Progenitor cell of endocrine pancreas (in vitro differentiated cells): ENCODE results near the gene ZNF407. TPM values are rescaled to one million over a fixed set of nuclear protein-coding genes. Genes with fewer than 3 reads are reported as not detected.

Experiments
- DNase-seq: peaks from one replicate; pipeline ENCODE4 v3.0.0; 2021; ENCODE audit warnings: low spot score; ENCODE audit not compliant: unreplicated experiment
- H3K27ac Mint-ChIP-seq: 2 replicates; pipeline ENCODE4 v1.8.0; 2021; ENCODE audit warnings: mild to moderate bottlenecking, moderate library complexity, mixed read lengths
- H3K27me3 Mint-ChIP-seq: 2 replicates; pipeline ENCODE4 v1.8.0; 2021; ENCODE audit warnings: mixed read lengths
- H3K36me3 Mint-ChIP-seq: 2 replicates; pipeline ENCODE4 v1.8.0; 2022; ENCODE audit warnings: mixed read lengths; ENCODE audit not compliant: insufficient read depth
- H3K4me1 Mint-ChIP-seq: 2 replicates; pipeline ENCODE4 v1.8.0; 2021; ENCODE audit warnings: low read depth, mixed read lengths
- H3K4me3 Mint-ChIP-seq: 2 replicates; pipeline ENCODE4 v1.8.0; 2021; ENCODE audit warnings: low read depth, mild to moderate bottlenecking, moderate library complexity, mixed read lengths
- H3K9me3 Mint-ChIP-seq: 2 replicates; pipeline ENCODE4 v1.8.0; 2021; ENCODE audit warnings: low read depth, mixed read lengths
- CTCF ChIP-seq: fragments of 200-600 bp; sonication (generic); IDR thresholded peaks from one replicate; pipeline ENCODE4 v1.5.0; 2021; ENCODE audit warnings: antibody characterized with exemption, mild to moderate bottlenecking; ENCODE audit not compliant: unreplicated experiment
- total RNA-seq: library from RNA; stranded (reverse); gene quantifications from 2 replicates; pipeline ENCODE4 v1.2.1, GENCODE V29; 2021

Gene ZNF407
- total RNA-seq, 1 donor from 2014 or later = 18.1 TPM

DNA sequence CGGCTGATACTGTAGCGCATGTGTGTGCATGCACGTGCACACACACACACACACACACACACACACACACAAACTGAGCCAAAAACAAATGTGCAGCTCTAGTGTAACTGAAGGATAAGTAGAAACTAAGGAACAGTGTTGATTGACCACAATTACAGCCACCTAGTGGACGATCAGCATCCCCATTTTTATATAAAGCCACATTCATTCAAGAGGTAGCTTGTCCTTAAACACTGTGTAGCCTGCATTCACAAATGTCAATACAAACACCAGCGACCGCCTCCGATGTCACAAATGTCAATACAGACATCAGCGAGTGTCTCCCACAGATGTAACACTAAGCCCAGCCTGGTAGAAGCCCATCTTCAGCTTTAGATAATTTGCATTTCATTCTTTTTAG is 443.9 kb downstream of the ZNF407 start:
- Mint-ChIP-seq H3K27me3 (no peaks in the 10 kb centered on the region), H3K36me3 (no peaks in the 10 kb centered on the region), H3K4me1 (no peaks in the 10 kb centered on the region), H3K4me3 (no peak overlapping the region), H3K27ac (no peak overlapping the region), H3K9me3 (peaks cover 4% of the 10 kb centered on the region)
- TF ChIP-seq CTCF = peak; percentile 43
- DNase-seq = no peak

GRCh38 chr18:75043478-75043877 is 445.8 kb downstream of the ZNF407 start:
- Mint-ChIP-seq H3K9me3 (peaks cover 4% of the 10 kb centered on the region), H3K36me3 (no peaks in the 10 kb centered on the region), H3K27me3 (no peaks in the 10 kb centered on the region), H3K4me3 (no peak overlapping the region), H3K4me1 (no peaks in the 10 kb centered on the region), H3K27ac (no peak overlapping the region)
- no peak for DNase-seq
- TF ChIP-seq CTCF = no peak

GRCh38 chr18:75044296-75044695 is 446.6 kb downstream of the ZNF407 start:
- H3K36me3 Mint-ChIP-seq = no peaks in the 10 kb centered on the region
- TF ChIP-seq CTCF = no peak
- H3K27ac Mint-ChIP-seq = no peak overlapping the region
- H3K4me1 Mint-ChIP-seq = no peaks in the 10 kb centered on the region
- H3K4me3 Mint-ChIP-seq = no peak overlapping the region
- peaks cover 4% of the 10 kb centered on the region for H3K9me3 Mint-ChIP-seq
- no peaks in the 10 kb centered on the region for H3K27me3 Mint-ChIP-seq
- no peak for DNase-seq

GRCh38 chr18:75044791-75045190 is 447.1 kb downstream of the ZNF407 start:
- no peaks in the 10 kb centered on the region for H3K27me3 Mint-ChIP-seq
- no peaks in the 10 kb centered on the region for H3K36me3 Mint-ChIP-seq
- DNase-seq = no peak
- H3K4me3 Mint-ChIP-seq = no peak overlapping the region
- no peak overlapping the region for H3K27ac Mint-ChIP-seq
- TF ChIP-seq CTCF = no peak
- H3K9me3 Mint-ChIP-seq = peaks cover 4% of the 10 kb centered on the region
- H3K4me1 Mint-ChIP-seq = peaks cover 4% of the 10 kb centered on the region

- H3K4me3 Mint-ChIP-seq = no peak overlapping the region
Measured at GRCh38 chr18:75045272-75045671, 447.6 kb downstream of the ZNF407 start.

More at GRCh38 chr18:75045272-75045671, 447.6 kb downstream of the ZNF407 start:
- H3K27me3 Mint-ChIP-seq = no peaks in the 10 kb centered on the region
- DNase-seq = no peak
- TF ChIP-seq CTCF = no peak
- no peak overlapping the region for H3K27ac Mint-ChIP-seq
- H3K4me1 Mint-ChIP-seq = peaks cover 4% of the 10 kb centered on the region
- H3K36me3 Mint-ChIP-seq = no peaks in the 10 kb centered on the region
- peaks cover 4% of the 10 kb centered on the region for H3K9me3 Mint-ChIP-seq
